ENCODE data around the gene GNL3. TPM values are rescaled to one million over a fixed set of nuclear protein-coding genes. Genes with fewer than 3 reads are reported as not detected.
"Not testable (repeated sequence)": the region's sequence is repeated elsewhere in the genome, so short reads cannot be mapped to it uniquely, and the experiment has no call there.

GNL3 gene
- total and polyA plus RNA-seq, 4 donors = 63.7 to 75.6 (median 69.8) TPM

- DNase-seq (ENCODE audit: low read depth in 4 of 6, low spot score in 6 of 6); H3K27ac ChIP-seq (ENCODE audit: low read depth, low read length); H3K27me3 ChIP-seq (ENCODE audit: control insufficient read depth, insufficient read depth, low read length); H3K4me1 ChIP-seq (ENCODE audit: control insufficient read depth, insufficient read depth, low read length); H3K9me3 ChIP-seq (ENCODE audit: control insufficient read depth, insufficient read depth, low read length); H3K4me3 ChIP-seq (ENCODE audit: low read depth, low read length): not testable (repeated sequence)
- no CpG with 5 or more reads among the region's 3 CpGs for WGBS (ENCODE audit: insufficient coverage)
- H3K36me3 ChIP-seq (ENCODE audit: control insufficient read depth, insufficient read depth, low read length) = peaks cover 14% of the 10 kb centered on the region
Observed at GRCh38 chr3:52728753-52729152, 42.9 kb downstream of the GNL3 start.

DNA sequence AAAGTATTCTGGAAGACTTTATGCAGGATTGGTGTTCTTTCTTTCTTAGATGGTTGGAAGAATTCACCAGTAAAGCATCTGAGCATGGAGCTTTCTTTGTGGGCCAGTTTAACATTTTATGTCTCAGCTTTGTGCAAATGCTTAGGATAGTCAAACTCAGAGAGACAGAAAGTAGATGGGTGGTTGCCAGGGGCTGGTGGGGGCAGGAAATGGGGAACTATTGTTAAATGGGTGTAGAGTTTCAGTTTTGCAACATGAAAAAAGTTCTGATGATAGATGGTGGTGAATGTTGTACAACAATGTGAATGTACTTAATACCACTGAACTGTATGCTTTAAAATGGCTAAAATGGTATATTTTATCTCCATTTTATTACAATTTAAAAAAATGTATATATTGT is 44.8 kb downstream of the GNL3 start:
- DNase-seq (ENCODE audit: low read depth in 4 of 6, low spot score in 6 of 6) = no peak
- Histone ChIP-seq H3K4me3 (ENCODE audit: low read depth, low read length) (no peak overlapping the region), H3K27me3 (ENCODE audit: control insufficient read depth, insufficient read depth, low read length) (no peaks in the 10 kb centered on the region), H3K4me1 (ENCODE audit: control insufficient read depth, insufficient read depth, low read length) (no peaks in the 10 kb centered on the region), H3K36me3 (ENCODE audit: control insufficient read depth, insufficient read depth, low read length) (peaks cover 22% of the 10 kb centered on the region), H3K27ac (ENCODE audit: low read depth, low read length) (no peak overlapping the region), H3K9me3 (ENCODE audit: control insufficient read depth, insufficient read depth, low read length) (no peaks in the 10 kb centered on the region)

DNA sequence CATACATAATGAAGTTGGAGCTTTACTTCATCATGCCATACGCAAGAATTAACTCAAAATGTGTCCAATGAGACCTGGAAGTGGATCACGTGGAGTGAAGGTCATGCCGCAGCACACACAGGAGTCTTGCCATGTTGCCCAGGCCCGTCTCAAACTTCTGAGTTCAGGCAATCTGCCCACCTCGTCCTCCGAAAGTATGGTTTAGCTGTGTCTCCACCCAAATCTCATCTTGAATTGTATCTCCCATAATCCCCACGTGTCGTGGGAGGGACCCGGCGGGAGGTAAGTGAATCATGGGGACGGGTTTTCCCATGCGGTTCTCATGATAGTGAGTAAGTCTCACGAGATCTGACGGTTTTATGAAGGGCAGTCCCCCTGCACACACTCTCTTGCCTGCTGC is 45.8 kb downstream of the GNL3 start:
- Histone ChIP-seq H3K36me3 (ENCODE audit: control insufficient read depth, insufficient read depth, low read length) (peaks cover 22% of the 10 kb centered on the region), H3K27me3 (ENCODE audit: control insufficient read depth, insufficient read depth, low read length) (no peaks in the 10 kb centered on the region), H3K27ac (ENCODE audit: low read depth, low read length) (no peak overlapping the region), H3K9me3 (ENCODE audit: control insufficient read depth, insufficient read depth, low read length) (no peaks in the 10 kb centered on the region), H3K4me1 (ENCODE audit: control insufficient read depth, insufficient read depth, low read length) (no peaks in the 10 kb centered on the region), H3K4me3 (ENCODE audit: low read depth, low read length) (no peak overlapping the region)
- DNase-seq (ENCODE audit: low read depth in 4 of 6, low spot score in 6 of 6) = no peak
- 87% methylated on average over 10 of the region's 14 CpGs for WGBS (ENCODE audit: insufficient coverage)

DNA sequence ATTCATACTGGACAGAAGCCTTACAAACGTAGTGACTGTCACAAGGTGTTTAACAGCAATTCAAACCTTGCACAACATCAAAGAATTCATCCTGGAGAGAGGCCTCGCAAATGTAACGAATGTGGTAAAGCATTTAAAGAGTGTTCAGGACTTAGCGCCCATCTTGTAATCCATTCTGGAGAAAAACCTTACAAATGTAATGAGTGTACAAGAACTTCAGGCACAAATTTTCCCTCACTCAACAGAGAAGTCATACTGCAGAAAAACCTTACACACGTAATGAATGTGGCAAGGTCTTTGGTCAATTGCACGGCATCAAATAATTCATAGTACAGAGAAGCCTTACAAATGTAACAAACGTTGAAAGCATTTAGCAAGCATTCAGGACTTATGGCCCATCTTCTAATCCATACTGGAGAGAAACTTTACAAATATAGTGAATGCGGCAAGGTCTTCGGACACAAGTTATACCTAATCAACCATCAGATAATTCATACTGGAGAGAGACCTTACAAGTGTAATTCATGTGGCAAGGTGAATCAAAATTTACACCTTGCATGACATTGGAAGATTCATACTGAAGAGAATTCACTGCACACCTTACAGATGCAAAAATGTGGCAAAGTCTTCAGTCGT is 47.5 kb downstream of the GNL3 start:
- Histone ChIP-seq H3K4me1 (ENCODE audit: control insufficient read depth, insufficient read depth, low read length) (no peaks in the 10 kb centered on the region), H3K36me3 (ENCODE audit: control insufficient read depth, insufficient read depth, low read length) (peaks cover 26% of the 10 kb centered on the region), H3K4me3 (ENCODE audit: low read depth, low read length) (no peak overlapping the region), H3K9me3 (ENCODE audit: control insufficient read depth, insufficient read depth, low read length) (no peaks in the 10 kb centered on the region), H3K27ac (ENCODE audit: low read depth, low read length) (no peak overlapping the region), H3K27me3 (ENCODE audit: control insufficient read depth, insufficient read depth, low read length) (no peaks in the 10 kb centered on the region)
- WGBS (ENCODE audit: insufficient coverage) = 96% methylated on average over 2 of the region's 10 CpGs
- DNase-seq (ENCODE audit: low read depth in 4 of 6, low spot score in 6 of 6) = no peak

DNA sequence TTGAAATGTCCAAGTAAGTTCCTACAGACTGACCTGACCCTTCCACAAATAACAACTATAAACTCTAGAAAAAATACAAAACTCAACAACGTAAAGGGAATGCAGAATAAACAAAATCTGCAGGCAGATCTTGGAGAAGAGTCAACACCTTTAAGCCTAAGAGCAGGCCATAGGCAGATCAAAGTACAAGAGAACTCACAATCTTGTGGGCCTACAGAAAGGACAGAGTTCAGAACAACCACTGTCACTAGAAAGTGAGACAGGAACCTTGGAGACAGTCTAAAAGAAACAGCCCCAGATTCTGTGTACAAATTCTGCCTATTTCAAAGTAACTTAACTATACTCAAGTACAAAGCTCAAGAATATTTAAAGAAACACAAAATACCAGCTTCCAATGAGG is 53.9 kb downstream of the GNL3 start:
- H3K27ac ChIP-seq (ENCODE audit: low read depth, low read length) = no peak overlapping the region
- no peak overlapping the region for H3K4me3 ChIP-seq (ENCODE audit: low read depth, low read length)
- DNase-seq (ENCODE audit: low read depth in 4 of 6, low spot score in 6 of 6) = no peak
- no peaks in the 10 kb centered on the region for H3K4me1 ChIP-seq (ENCODE audit: control insufficient read depth, insufficient read depth, low read length)
- H3K36me3 ChIP-seq (ENCODE audit: control insufficient read depth, insufficient read depth, low read length) = peaks cover 58% of the 10 kb centered on the region
- no peaks in the 10 kb centered on the region for H3K27me3 ChIP-seq (ENCODE audit: control insufficient read depth, insufficient read depth, low read length)
- H3K9me3 ChIP-seq (ENCODE audit: control insufficient read depth, insufficient read depth, low read length) = no peaks in the 10 kb centered on the region
- 64% methylated on average over 1 of the region's 1 CpG for WGBS (ENCODE audit: insufficient coverage)

- no peaks in the 10 kb centered on the region for H3K9me3 ChIP-seq (ENCODE audit: control insufficient read depth, insufficient read depth, low read length)
- no peaks in the 10 kb centered on the region for H3K4me1 ChIP-seq (ENCODE audit: control insufficient read depth, insufficient read depth, low read length)
- DNase-seq (ENCODE audit: low read depth in 4 of 6, low spot score in 6 of 6) = peak in 4 of 6 donors; percentile 2 to 63 (median 12)
- H3K27ac ChIP-seq (ENCODE audit: low read depth, low read length) = no peak overlapping the region
- H3K36me3 ChIP-seq (ENCODE audit: control insufficient read depth, insufficient read depth, low read length) = peaks cover 75% of the 10 kb centered on the region
- no peaks in the 10 kb centered on the region for H3K27me3 ChIP-seq (ENCODE audit: control insufficient read depth, insufficient read depth, low read length)
- no peak overlapping the region for H3K4me3 ChIP-seq (ENCODE audit: low read depth, low read length)
- 91% methylated on average over 2 of the region's 3 CpGs for WGBS (ENCODE audit: insufficient coverage)
Observed at GRCh38 chr3:52742418-52743041, 56.7 kb downstream of the GNL3 start.

- Histone ChIP-seq H3K27me3 (ENCODE audit: control insufficient read depth, insufficient read depth, low read length) (no peaks in the 10 kb centered on the region), H3K27ac (ENCODE audit: low read depth, low read length) (no peak overlapping the region), H3K4me1 (ENCODE audit: control insufficient read depth, insufficient read depth, low read length) (no peaks in the 10 kb centered on the region), H3K4me3 (ENCODE audit: low read depth, low read length) (no peak overlapping the region), H3K36me3 (ENCODE audit: control insufficient read depth, insufficient read depth, low read length) (peaks cover 76% of the 10 kb centered on the region), H3K9me3 (ENCODE audit: control insufficient read depth, insufficient read depth, low read length) (no peaks in the 10 kb centered on the region)
- DNase-seq (ENCODE audit: low read depth in 4 of 6, low spot score in 6 of 6) = no peak
- WGBS (ENCODE audit: insufficient coverage) = 89% methylated on average over 4 of the region's 5 CpGs
Observed at GRCh38 chr3:52743152-52743551, 57.3 kb downstream of the GNL3 start.

GRCh38 chr3:52743721-52744120 is 57.9 kb downstream of the GNL3 start:
- Histone ChIP-seq H3K27ac (ENCODE audit: low read depth, low read length) (no peak overlapping the region), H3K4me3 (ENCODE audit: low read depth, low read length) (no peak overlapping the region), H3K36me3 (ENCODE audit: control insufficient read depth, insufficient read depth, low read length) (peaks cover 73% of the 10 kb centered on the region), H3K27me3 (ENCODE audit: control insufficient read depth, insufficient read depth, low read length) (no peaks in the 10 kb centered on the region), H3K9me3 (ENCODE audit: control insufficient read depth, insufficient read depth, low read length) (no peaks in the 10 kb centered on the region), H3K4me1 (ENCODE audit: control insufficient read depth, insufficient read depth, low read length) (no peaks in the 10 kb centered on the region)
- no peak for DNase-seq (ENCODE audit: low read depth in 4 of 6, low spot score in 6 of 6)
- no CpG with 5 or more reads among the region's 2 CpGs for WGBS (ENCODE audit: insufficient coverage)

All from spinal cord (tissue), 10 donors.